A172 (cell line): ENCODE measurements around the gene ANKRD42. TPM values are rescaled to one million over a fixed set of nuclear protein-coding genes. Genes with fewer than 3 reads are reported as not detected.
"Not testable (repeated sequence)": the region's sequence is repeated elsewhere in the genome, so short reads cannot be mapped to it uniquely, and the experiment has no call there.

Source experiments
- DNase-seq: peaks from one replicate; pipeline ENCODE4 v3.0.0-alpha.2; 2015; ENCODE audit warnings: low spot score
- total RNA-seq: library from RNA; depleted of rRNA; stranded (reverse); fragments of >200 nt; shearing (Covaris generic); gene quantifications from 2 replicates; pipeline ENCODE4 v1.2.3, GENCODE V29; 2014

ANKRD42 gene
- total RNA-seq, 1 experiment from 2014 or later = 11.1 TPM

DNA sequence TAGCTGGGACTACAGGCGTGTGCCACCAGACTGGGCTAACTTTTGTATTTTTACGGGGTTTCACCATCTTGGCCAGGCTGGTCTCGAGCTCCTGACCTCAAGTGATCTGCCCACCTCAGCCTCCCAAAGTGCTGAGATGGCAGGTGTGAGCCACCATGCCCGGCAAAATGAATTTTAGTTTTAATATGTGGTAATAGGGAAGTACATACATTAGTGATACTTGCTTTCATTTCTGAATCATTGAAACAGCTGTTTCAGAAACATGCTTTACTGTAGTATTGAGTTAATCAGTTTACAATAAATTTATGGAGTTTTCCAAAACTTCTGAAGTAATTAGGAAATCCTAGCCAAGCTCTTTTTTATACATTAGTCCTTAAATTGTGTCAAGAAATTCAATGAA, 21.0 kb upstream of the ANKRD42 start:
- no peak for DNase-seq

GRCh38 chr11:83174008-83174407, 19.5 kb upstream of the ANKRD42 start:
- no peak for DNase-seq

- no peak for DNase-seq
Observed at GRCh38 chr11:83175815-83176214, 17.7 kb upstream of the ANKRD42 start.

DNA sequence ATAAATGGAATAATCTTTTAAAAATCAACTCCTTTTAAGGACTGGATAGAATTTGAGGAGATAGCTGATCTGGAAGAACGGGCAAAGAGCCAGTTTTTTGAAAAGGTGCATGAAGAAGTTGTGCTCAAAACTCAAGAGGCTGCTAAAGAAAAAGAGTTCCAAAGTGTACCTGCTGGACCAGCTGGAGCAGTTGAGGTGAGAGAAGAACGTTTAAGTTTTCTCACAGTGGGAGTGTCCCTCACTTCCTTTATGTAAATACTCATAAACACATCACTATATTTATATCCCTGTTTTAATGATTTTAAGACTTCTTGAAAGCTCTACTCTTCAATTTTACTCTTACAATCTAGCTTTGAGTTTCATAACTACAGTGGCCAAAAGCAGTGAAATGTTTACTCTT, 11.7 kb upstream of the ANKRD42 start:
- DNase-seq = no peak

GRCh38 chr11:83185767-83186166, 7.7 kb upstream of the ANKRD42 start:
- DNase-seq = no peak

DNA sequence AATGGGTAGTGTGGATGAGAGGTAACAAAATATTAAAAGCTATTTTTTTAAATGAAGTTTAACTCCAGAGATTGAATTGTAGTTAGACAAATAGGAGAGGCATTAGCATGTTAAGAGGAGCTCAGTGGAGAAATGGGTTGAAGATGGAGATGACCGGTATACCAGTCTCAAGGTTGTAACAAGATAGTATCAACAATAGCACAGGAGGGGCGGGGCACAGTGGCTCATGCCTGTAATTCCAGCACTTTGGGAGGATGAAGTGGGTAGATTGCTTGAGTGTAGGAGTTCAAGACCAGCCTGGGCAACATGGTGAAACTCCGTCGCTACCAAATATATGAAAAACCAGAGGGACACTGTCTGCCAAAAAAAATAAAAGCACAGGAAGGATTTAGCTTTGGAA, 6.0 kb upstream of the ANKRD42 start:
- no peak for DNase-seq

DNA sequence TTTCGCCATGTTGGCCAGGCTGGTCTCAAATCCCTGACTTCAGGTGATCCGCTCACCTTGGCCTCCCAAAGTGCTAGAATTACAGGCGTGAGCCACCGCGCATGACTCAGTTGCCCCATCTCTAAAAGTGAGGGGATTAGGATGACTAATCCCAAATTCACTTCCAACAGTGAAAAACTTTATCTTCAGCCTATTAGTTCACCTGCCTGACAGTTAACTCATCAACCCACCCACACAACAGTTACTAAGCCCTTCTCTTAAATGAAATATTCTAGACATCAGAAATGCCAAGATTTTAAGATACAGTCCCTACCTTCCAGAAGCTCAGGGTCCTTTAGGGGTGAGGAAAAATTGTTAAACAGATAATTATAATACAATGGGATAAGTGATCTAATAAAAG, 2.0 kb upstream of the ANKRD42 start:
- no peak for DNase-seq

DNA sequence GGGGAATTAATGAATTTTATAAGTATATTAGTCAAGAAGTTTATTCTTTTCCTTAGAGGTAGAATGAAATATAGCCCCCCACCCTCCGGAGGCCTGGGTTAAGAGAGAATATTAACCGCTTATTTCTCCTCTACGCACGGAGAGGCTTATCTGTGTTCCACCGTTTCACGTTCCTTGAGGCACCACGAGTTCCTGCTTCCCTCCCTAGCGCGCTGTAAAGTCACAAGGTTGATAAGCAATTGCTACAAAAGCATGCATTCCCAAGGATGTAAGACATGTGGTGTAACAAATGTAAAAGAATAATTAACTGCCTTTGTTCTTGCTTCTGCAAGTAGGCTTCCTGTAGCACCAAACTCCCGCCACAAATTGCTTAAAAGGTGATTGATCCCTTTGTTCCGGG, 1.5 kb upstream of the ANKRD42 start:
- no peak for DNase-seq

DNA sequence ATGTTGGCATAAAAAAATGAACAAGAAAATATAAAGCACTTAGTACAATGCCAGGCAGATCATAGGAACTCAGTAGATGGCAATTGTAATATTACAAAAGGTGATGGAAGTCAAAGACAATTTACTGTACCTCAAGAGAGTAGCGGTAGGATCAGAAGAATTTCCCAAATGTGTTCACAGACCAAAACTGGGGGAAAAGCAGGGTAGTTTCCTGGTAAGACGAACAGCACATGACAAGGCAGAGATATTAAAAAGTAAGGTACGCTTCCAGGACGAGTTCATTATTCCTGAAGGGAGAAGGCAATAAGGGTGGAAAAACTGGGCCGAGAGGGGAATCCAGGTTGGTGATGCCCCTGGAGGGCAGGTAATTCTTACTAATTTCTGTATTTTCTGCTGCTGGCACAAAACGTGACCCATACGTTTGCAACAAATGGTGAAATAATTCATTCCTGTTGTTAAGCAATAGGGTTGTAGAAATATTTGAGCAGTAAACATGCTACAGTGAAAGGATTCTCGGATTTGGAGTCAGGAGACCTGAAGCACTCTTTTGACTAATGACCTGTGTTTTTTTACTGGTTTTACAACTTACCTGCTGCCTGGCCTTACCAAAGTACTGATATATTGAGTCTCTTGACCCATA, 786 bp upstream of the ANKRD42 start:
- DNase-seq = no peak

- peak; percentile 62 for DNase-seq
Observed at GRCh38 chr11:83194281-83195142, 1.0 kb downstream of the ANKRD42 start.

DNA sequence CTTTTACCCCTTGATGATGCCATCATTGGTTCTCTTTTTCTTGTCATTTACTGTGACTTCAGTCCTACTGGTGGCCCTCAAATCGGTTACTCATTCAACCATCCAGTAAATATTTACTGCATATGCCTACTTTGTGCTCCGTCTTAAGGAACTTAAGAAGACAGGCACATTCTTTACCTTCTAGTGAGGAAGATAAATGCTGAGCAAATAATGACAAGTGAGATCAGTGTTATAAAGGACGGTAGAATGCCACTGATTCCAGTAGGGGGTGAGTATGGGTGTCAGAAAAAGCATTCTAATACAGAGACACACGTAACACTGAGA, 1.6 kb downstream of the ANKRD42 start:
- no peak for DNase-seq

DNA sequence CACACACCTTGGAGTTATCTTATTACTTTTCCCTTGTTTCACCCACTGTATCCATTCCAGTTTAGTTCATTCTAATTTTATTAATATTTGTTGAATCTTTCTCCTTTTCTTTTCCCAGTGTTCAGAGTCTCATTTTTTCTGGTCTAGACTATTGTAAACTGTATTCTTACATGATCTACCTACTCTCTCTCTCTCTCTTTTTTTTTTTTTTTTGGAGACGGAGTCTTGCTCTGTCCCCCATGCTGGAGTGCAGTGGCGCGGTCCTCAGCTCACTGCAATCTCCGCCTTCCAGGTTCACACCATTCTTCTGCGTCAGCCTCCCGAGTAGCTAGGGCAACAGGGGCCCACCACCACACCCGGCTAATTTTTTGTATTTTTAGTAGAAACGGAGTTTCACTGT, 2.1 kb downstream of the ANKRD42 start:
- no peak for DNase-seq

GRCh38 chr11:83200035-83200434, 6.5 kb downstream of the ANKRD42 start:
- DNase-seq = no peak

- no peak for DNase-seq
Observed at GRCh38 chr11:83205608-83206185, 12.2 kb downstream of the ANKRD42 start.

- DNase-seq = no peak
Observed at GRCh38 chr11:83206221-83206620, 12.7 kb downstream of the ANKRD42 start.

DNA sequence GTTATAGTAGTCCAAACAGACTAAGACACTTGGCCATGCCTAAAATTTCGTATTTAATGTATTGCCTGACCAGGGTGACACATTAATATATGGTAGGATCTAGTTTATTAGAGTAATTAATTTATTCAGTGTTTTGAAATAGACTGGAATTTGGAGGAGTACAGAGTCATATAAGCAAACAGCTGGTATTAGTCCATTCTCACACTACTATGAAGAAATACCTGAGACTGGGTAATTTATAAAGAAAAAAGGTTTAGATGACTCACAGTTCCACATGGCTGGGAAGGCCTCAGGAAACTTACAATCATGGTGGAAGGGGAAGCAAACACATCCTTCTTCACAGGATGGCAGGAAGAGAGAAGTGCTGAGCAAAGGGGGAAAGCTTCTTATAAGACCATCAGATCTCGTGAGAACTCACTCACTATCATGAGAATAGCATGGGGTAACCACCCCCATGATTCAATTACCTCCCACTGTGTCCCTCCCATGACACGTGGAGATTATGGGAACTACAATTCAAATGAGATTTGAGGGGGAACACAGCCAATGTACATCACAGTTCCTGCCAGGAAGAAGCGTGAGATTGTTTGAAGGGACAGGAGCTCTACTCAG, 13.4 kb downstream of the ANKRD42 start:
- DNase-seq = not testable (repeated sequence)

DNA sequence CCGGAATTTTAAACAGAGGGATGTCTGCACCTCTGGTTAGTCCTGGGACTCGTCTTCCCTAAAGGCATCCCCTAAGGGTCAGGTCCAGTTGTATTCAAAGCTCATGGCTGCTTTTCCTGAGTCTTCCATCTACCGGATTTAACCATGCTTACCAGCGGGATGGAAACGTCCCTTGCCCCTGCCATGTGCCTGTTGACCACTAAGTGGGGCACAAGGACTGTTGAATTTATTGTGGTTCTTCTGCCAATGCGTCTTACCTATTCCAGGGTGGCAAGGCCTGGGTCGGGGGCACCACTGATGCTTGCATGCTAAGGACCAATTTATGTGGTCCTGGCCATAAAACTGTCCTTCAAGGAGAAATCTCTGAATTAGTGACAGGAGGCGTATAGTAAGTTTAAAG, 25.6 kb downstream of the ANKRD42 start:
- DNase-seq = no peak

GRCh38 chr11:83220260-83220659, 26.7 kb downstream of the ANKRD42 start:
- DNase-seq = peak; percentile 53

- no peak for DNase-seq
Observed at GRCh38 chr11:83221694-83222093, 28.2 kb downstream of the ANKRD42 start.

DNA sequence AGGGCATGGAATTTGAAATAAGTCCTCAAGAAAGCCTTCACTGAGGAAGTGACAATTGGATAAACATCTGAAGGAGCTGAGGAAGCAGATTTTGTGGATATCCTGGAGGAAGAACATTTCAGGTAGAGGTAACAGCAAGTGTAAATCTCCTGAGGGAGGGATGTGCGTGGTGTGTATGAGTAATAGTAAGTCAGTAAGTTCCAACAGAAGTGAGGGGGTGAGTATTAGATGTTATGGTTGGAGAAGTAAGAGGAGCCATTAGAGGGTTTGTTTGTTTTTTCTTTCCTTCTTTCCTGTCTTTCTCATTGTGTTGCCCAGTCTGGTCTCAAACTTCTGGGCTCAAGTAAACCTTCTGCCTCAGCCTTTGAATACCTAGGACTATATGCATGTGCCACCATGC, 29.0 kb downstream of the ANKRD42 start:
- no peak for DNase-seq

DNA sequence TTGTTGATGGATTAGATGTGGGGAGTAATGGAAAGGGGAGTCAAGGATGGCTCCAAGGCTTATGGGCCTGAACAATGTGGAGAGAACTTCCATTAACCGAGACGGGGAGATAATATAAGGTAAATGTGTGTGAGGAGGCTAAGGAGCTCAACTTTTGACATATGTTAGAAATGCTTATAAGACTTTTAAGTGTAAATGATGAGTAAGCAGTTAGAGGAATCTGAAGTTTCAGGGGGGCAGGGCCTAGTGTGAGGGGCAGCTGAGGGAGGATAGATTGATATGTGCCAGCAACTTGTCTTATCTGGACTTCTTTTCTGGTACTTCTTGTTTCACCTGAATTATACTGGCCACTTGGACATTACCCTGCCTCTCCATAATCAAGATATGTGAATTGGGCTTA, 29.9 kb downstream of the ANKRD42 start:
- no peak for DNase-seq

GRCh38 chr11:83235825-83236224, 42.3 kb downstream of the ANKRD42 start:
- no peak for DNase-seq

DNA sequence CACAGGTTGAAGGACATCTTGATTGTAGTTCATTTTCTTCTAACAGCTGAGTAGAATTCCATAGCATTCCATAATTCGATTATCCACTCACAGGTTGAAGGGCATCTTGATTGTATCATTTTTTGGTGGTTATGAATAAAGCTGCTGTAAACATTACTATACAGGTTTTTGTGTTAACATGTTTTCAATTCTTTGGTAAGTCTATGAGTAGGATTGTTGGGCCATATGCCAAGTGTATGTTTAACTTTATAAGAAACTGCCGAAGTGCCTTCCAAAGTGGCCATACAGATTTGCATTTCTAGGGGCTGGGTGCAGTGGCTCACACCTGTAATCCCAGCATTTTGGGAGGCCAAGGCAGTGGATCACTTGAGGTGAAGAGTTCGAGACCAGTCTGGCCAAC, 44.6 kb downstream of the ANKRD42 start:
- no peak for DNase-seq
